Vagina (tissue), 2 donors: ENCODE measurements around the gene OR1I1.
"Not testable (repeated sequence)": the region's sequence is repeated elsewhere in the genome, so short reads cannot be mapped to it uniquely, and the experiment has no call there.

ENCODE experiments used
- CTCF ChIP-seq, 3 experiments: fragments of 450-650 bp in 2 of 3; fragments of 200-600 bp in 1 of 3; sonication (generic) in 1 of 3; IDR thresholded peaks; one replicate each; pipeline ENCODE4 v1.5.1; 2017 to 2019; ENCODE audit warnings: antibody characterized with exemption in 3 of 3, mild to moderate bottlenecking in 2 of 3, moderate library complexity in 2 of 3
- POLR2A ChIP-seq, 2 donors: fragments of 450-650 bp; IDR thresholded peaks; one replicate each; pipeline ENCODE4 v1.6.1; 2017; ENCODE audit warnings: antibody characterized with exemption in 2 of 2, mild to moderate bottlenecking in 2 of 2, moderate library complexity in 2 of 2

- not testable (repeated sequence) for TF ChIP-seq POLR2A, CTCF (IDR thresholded peaks at IDR 0.05)
Measured at GRCh38 chr19:15080002-15080401, 2.0 kb upstream of the OR1I1 start.
